GM23338 (cell line): ENCODE results near the gene UBLCP1. TPM values are rescaled to one million over a fixed set of nuclear protein-coding genes. Genes with fewer than 3 reads are reported as not detected.

Experiments
- ATAC-seq: fragments of 200-7000 bp; cut with Tn5 transposase; 3 replicates; pipeline ENCODE4 v1.9.1; 2020
- DNase-seq: peaks from one replicate; pipeline ENCODE4 v3.0.0-alpha.2; 2015; ENCODE audit warnings: low spot score
- H2AFZ ChIP-seq: fragments of 200-600 bp; sonication (generic); 2 replicates; pipeline ENCODE4 v1.8.0; 2016; ENCODE audit warnings: antibody characterized with exemption, mild to moderate bottlenecking, moderate library complexity
- H3F3A ChIP-seq: fragments of 200-600 bp; sonication (generic); replicated peaks from 2 replicates; pipeline ENCODE4 v1.8.0; 2017; ENCODE audit warnings: antibody characterized with exemption, mixed run types, low read depth
- H3K27ac ChIP-seq: fragments of 200-600 bp; sonication (generic); 2 replicates; pipeline ENCODE4 v1.6.1; 2016; ENCODE audit warnings: low read depth
- H3K27me3 ChIP-seq: fragments of 200-600 bp; sonication (generic); 2 replicates; pipeline ENCODE4 v1.8.0; 2016; ENCODE audit warnings: mild to moderate bottlenecking, mixed run types, moderate library complexity; ENCODE audit not compliant: insufficient read depth
- H3K36me3 ChIP-seq: fragments of 200-600 bp; sonication (generic); 2 replicates; pipeline ENCODE4 v1.8.0; 2016; ENCODE audit warnings: mild to moderate bottlenecking; ENCODE audit not compliant: insufficient read depth
- H3K4me1 ChIP-seq: fragments of 200-600 bp; sonication (generic); 2 replicates; pipeline ENCODE4 v1.8.0; 2016; ENCODE audit warnings: mild to moderate bottlenecking, moderate library complexity; ENCODE audit not compliant: insufficient read depth
- H3K4me2 ChIP-seq: fragments of 200-600 bp; sonication (generic); 2 replicates; pipeline ENCODE4 v1.7.1; 2017; ENCODE audit warnings: mixed run types
- H3K4me3 ChIP-seq: fragments of 200-600 bp; sonication (generic); 2 replicates; pipeline ENCODE4 v1.6.1; 2016; ENCODE audit warnings: mixed run types
- H3K79me2 ChIP-seq: fragments of 200-600 bp; sonication (generic); replicated peaks from 2 replicates; pipeline ENCODE4 v1.8.0; 2017; ENCODE audit warnings: mild to moderate bottlenecking; ENCODE audit not compliant: insufficient read depth
- H3K9me2 ChIP-seq: fragments of 200-600 bp; sonication (generic); 2 replicates; pipeline ENCODE4 v1.8.0; 2017; ENCODE audit not compliant: insufficient read depth
- H4K20me1 ChIP-seq: fragments of 200-600 bp; sonication (generic); replicated peaks from 2 replicates; pipeline ENCODE4 v1.8.0; 2017; ENCODE audit warnings: mild to moderate bottlenecking; ENCODE audit not compliant: insufficient read depth
- H3K27ac Mint-ChIP-seq: 2 replicates; pipeline ENCODE4 v1.8.0; 2020; ENCODE audit warnings: inconsistent platforms, mild to moderate bottlenecking, moderate library complexity, mixed read lengths
- H3K27me3 Mint-ChIP-seq: 3 replicates; pipeline ENCODE4 v1.8.0; 2022; ENCODE audit warnings: low read depth, mild to moderate bottlenecking, moderate library complexity, mixed read lengths, inconsistent platforms; ENCODE audit not compliant: insufficient read depth, poor library complexity
- H3K36me3 Mint-ChIP-seq: 3 replicates; pipeline ENCODE4 v1.8.0; 2021; ENCODE audit warnings: low read depth, mild to moderate bottlenecking, inconsistent platforms, moderate library complexity, mixed read lengths
- H3K4me1 Mint-ChIP-seq: 3 replicates; pipeline ENCODE4 v1.8.0; 2020; ENCODE audit warnings: mild to moderate bottlenecking, inconsistent platforms, mixed read lengths
- H3K4me3 Mint-ChIP-seq: 3 replicates; pipeline ENCODE4 v1.8.0; 2021; ENCODE audit warnings: moderate library complexity, mild to moderate bottlenecking, inconsistent platforms, mixed read lengths
- H3K9me3 Mint-ChIP-seq: 3 replicates; pipeline ENCODE4 v1.8.0; 2020; ENCODE audit warnings: moderate library complexity, mild to moderate bottlenecking, inconsistent platforms, mixed read lengths
- CREB1 ChIP-seq: fragments of 250-450 bp; sonication (Bioruptor Pico); IDR thresholded peaks from 2 replicates; pipeline ENCODE4 v1.5.0; 2020; ENCODE audit warnings: low read depth, mild to moderate bottlenecking, moderate library complexity
- CTCF ChIP-seq, 2 experiments: fragments of 200-600 bp in 1 of 2; sonication (generic) in 1 of 2; conservative IDR thresholded peaks; 2 replicates each; pipeline versions ENCODE4 v1.5.1 to v1.6.1; 2016 to 2017; ENCODE audit warnings: antibody characterized with exemption in 2 of 2, low read depth in 2 of 2, mild to moderate bottlenecking in 2 of 2, moderate library complexity in 1 of 2
- ETS1 ChIP-seq: IDR thresholded peaks from 2 replicates; pipeline ENCODE4 v1.6.1; 2016; ENCODE audit warnings: antibody characterized with exemption
- EZH2 ChIP-seq: fragments of 200-600 bp; sonication (generic); IDR thresholded peaks from one replicate; pipeline ENCODE4 v1.8.0; 2017; ENCODE audit warnings: antibody characterized with exemption, mild to moderate bottlenecking, low read depth; ENCODE audit not compliant: unreplicated experiment
- EZH2phosphoT487 ChIP-seq: fragments of 200-600 bp; sonication (generic); IDR thresholded peaks from one replicate; pipeline ENCODE4 v1.8.1; 2018; ENCODE audit warnings: antibody characterized with exemption; ENCODE audit not compliant: unreplicated experiment
- JUNB ChIP-seq: IDR thresholded peaks from one replicate; pipeline ENCODE4 v1.6.1; 2016; ENCODE audit warnings: antibody characterized with exemption; ENCODE audit not compliant: unreplicated experiment
- NANOG ChIP-seq: IDR thresholded peaks from 2 replicates; pipeline ENCODE4 v1.6.1; 2016; ENCODE audit warnings: antibody characterized with exemption, borderline replicate concordance
- POLR2AphosphoS5 ChIP-seq: IDR thresholded peaks from 2 replicates; pipeline ENCODE4 v1.6.1; 2016; ENCODE audit warnings: antibody characterized with exemption, low read depth
- REST ChIP-seq: IDR thresholded peaks from one replicate; pipeline ENCODE4 v1.6.1; 2018; ENCODE audit warnings: antibody characterized with exemption; ENCODE audit not compliant: unreplicated experiment
- STAT1 ChIP-seq: IDR thresholded peaks from one replicate; pipeline ENCODE4 v1.6.1; 2016; ENCODE audit warnings: antibody characterized with exemption; ENCODE audit not compliant: unreplicated experiment
- ZNF114 ChIP-seq: fragments of 250-450 bp; sonication (Bioruptor Pico); IDR thresholded peaks from 2 replicates; pipeline ENCODE4 v1.5.0; 2020; ENCODE audit warnings: mild to moderate bottlenecking, moderate library complexity
- ZNF331 ChIP-seq: fragments of 250-450 bp; sonication (Bioruptor Pico); IDR thresholded peaks from 2 replicates; pipeline ENCODE4 v1.5.0; 2020; ENCODE audit warnings: low read depth, mild to moderate bottlenecking, moderate library complexity
- ZNF462 ChIP-seq: fragments of 250-450 bp; sonication (Bioruptor Pico); IDR thresholded peaks from 2 replicates; pipeline ENCODE4 v1.5.0; 2020; ENCODE audit warnings: mild to moderate bottlenecking, moderate library complexity
- polyA plus RNA-seq: library from polyadenylated mRNA; unstranded; fragments of >200 nt; fragmentation: Nextera tagmentation; extraction: Ambion mirVana; gene quantifications from 2 replicates; pipeline ENCODE4 v1.2.1, GENCODE V29; 2016
- total RNA-seq: library from RNA; depleted of rRNA; stranded (reverse); fragments of >200 nt; shearing (Covaris generic); gene quantifications from 2 replicates; pipeline ENCODE4 v1.2.3, GENCODE V29; 2014

The UBLCP1 gene
- total and polyA plus RNA-seq, 2 experiments from 2014 or later, result 45.0 to 56.1 TPM

GRCh38 chr5:159227452-159227851, 35.6 kb upstream of the UBLCP1 start:
- peaks cover 11% of the 10 kb centered on the region for H3K4me1 Mint-ChIP-seq
- H3K4me1 ChIP-seq, result peaks cover 9% of the 10 kb centered on the region
- no peak overlapping the region for H2AFZ ChIP-seq
- no peaks in the 10 kb centered on the region for H3K9me2 ChIP-seq
- H3K4me2 ChIP-seq, result no peak overlapping the region
- DNase-seq, result no peak
- H3K4me3 ChIP-seq, result no peak overlapping the region
- H3F3A ChIP-seq, result no peaks in the 10 kb centered on the region
- TF ChIP-seq POLR2AphosphoS5 (no peak), CREB1 (no peak), EZH2 (no peak), STAT1 (no peak), ETS1 (no peak), CTCF (conservative IDR thresholded peaks at IDR 0.05; ENCODE audit: low read depth in 2 of 2) (no peak), JUNB (no peak), REST (no peak), ZNF462 (CRISPR knock-in tag) (no peak), ZNF114 (CRISPR knock-in tag) (no peak), NANOG (no peak), ZNF331 (CRISPR knock-in tag) (no peak), EZH2phosphoT487 (no peak)
- H3K36me3 ChIP-seq, result no peaks in the 10 kb centered on the region
- peaks cover 62% of the 10 kb centered on the region for H3K27me3 Mint-ChIP-seq
- H3K79me2 ChIP-seq, result no peaks in the 10 kb centered on the region
- no peaks in the 10 kb centered on the region; the same call in 1 of the 2 replicates for H4K20me1 ChIP-seq
- no peak overlapping the region for H3K27ac ChIP-seq
- H3K9me3 Mint-ChIP-seq, result no peaks in the 10 kb centered on the region; the same call in 2 of the 3 replicates
- no peak overlapping the region for H3K4me3 Mint-ChIP-seq
- H3K36me3 Mint-ChIP-seq, result no peaks in the 10 kb centered on the region
- H3K27me3 ChIP-seq, result peaks cover 97% of the 10 kb centered on the region
- no peak overlapping the region for H3K27ac Mint-ChIP-seq
- ATAC-seq, result no peak
